K562 (cell line): ENCODE results near the gene HSPA2. TPM values are rescaled to one million over a fixed set of nuclear protein-coding genes. Genes with fewer than 3 reads are reported as not detected.

Source experiments
- ATAC-seq: fragments of 200-7000 bp; cut with Tn5 transposase; 3 replicates; pipeline ENCODE4 v1.9.1; 2020; ENCODE audit warnings: moderate library complexity
- BruUV-seq: library from RNA; stranded (reverse); fragments of 400-500 nt; replicated peaks from 2 replicates; lab custom pipeline; 2021; lab: Mats Ljungman, UMichigan
- CTCF ChIA-PET: fragments of 300-600 bp; formaldehyde crosslinking; extraction: SDS; loops from one replicate; lab custom pipeline; 2021; ENCODE audit warnings: low intra/inter-chr PET ratio; lab: Yijun Ruan, JAX
- POLR2A ChIA-PET: fragments of 300-600, 350-650 bp; sonication (Branson Sonifier 250); formaldehyde crosslinking; extraction: SDS; loops from one replicate; lab custom pipeline; 2021; ENCODE audit warnings: antibody characterized with exemption, inconsistent platforms; lab: Yijun Ruan, JAX
- DNase-seq, 4 experiments: peaks; one replicate each; pipeline versions ENCODE4 v3.0.0 to v3.0.0-alpha.2; 2011 to 2018; ENCODE audit warnings: low spot score in 3 of 4, mixed read lengths in 3 of 4; ENCODE audit errors: extremely low read depth in 1 of 4
- FAIRE-seq: peaks from 2 replicates; lab custom pipeline; 2011; peaks lifted over from hg19 to GRCh38; lab: Jason Lieb, UNC
- H2AFZ ChIP-seq: 2 replicates; pipeline ENCODE4 v1.6.0; 2011; ENCODE audit warnings: low read depth, low read length, control low read depth, inconsistent platforms
- H3K27ac ChIP-seq: fragments of 200-600 bp; 3 replicates; pipeline ENCODE4 v1.8.0; 2011; ENCODE audit warnings: low read depth, mild to moderate bottlenecking, control low read depth, inconsistent platforms, low read length, moderate library complexity, mixed read lengths; ENCODE audit errors: extremely low read depth
- H3K27me3 ChIP-seq, 2 experiments: fragments of 300-600 bp in 1 of 2; 2 replicates in 1 of 2; 3 replicates in 1 of 2; pipeline versions ENCODE4 v1.6.0 to v1.8.0; 2011; ENCODE audit warnings: inconsistent platforms in 2 of 2, low read length in 2 of 2, mild to moderate bottlenecking in 1 of 2, mixed read lengths in 1 of 2, moderate library complexity in 1 of 2; ENCODE audit not compliant: control insufficient read depth in 2 of 2, insufficient read depth in 2 of 2
- H3K36me3 ChIP-seq: fragments of 300-600 bp; 3 replicates; pipeline ENCODE4 v1.8.0; 2011; ENCODE audit warnings: mild to moderate bottlenecking, low read length, inconsistent platforms; ENCODE audit not compliant: control insufficient read depth, insufficient read depth
- H3K4me1 ChIP-seq, 2 experiments: fragments of 200-600 bp in 1 of 2; replicated peaks in 1 of 2; 2 replicates in 1 of 2; 3 replicates in 1 of 2; pipeline versions ENCODE4 v1.5.1 to v1.8.0; 2011; ENCODE audit warnings: inconsistent platforms in 2 of 2, low read length in 2 of 2, mild to moderate bottlenecking in 1 of 2, mixed read lengths in 1 of 2, moderate library complexity in 1 of 2; ENCODE audit not compliant: control insufficient read depth in 2 of 2, insufficient read depth in 2 of 2
- H3K4me2 ChIP-seq: 2 replicates; pipeline ENCODE4 v1.6.1; 2011; ENCODE audit warnings: low read length, control low read depth, inconsistent platforms, mixed read lengths; ENCODE audit not compliant: insufficient read depth
- H3K4me3 ChIP-seq: fragments of 200-600 bp; sonication (generic), shearing (Covaris generic); 2 replicates; pipeline ENCODE4 v1.5.1; 2016; ENCODE audit warnings: control low read depth, inconsistent platforms
- H3K79me2 ChIP-seq: fragments of 200-600 bp; 3 replicates; pipeline ENCODE4 v1.8.0; 2011; ENCODE audit warnings: low read length, inconsistent platforms; ENCODE audit not compliant: control insufficient read depth, insufficient read depth
- H3K9ac ChIP-seq, 2 experiments: 2 replicates each; pipeline versions ENCODE4 v1.6.0 to v1.6.1; 2011; ENCODE audit warnings: low read depth in 2 of 2, low read length in 2 of 2, control low read depth in 1 of 2, inconsistent platforms in 1 of 2, mild to moderate bottlenecking in 1 of 2, mixed read lengths in 1 of 2; ENCODE audit not compliant: insufficient read depth in 1 of 2
- H3K9me1 ChIP-seq: one replicate; pipeline ENCODE4 v1.6.0; 2011; ENCODE audit warnings: inconsistent platforms, mild to moderate bottlenecking, low read length, moderate library complexity; ENCODE audit not compliant: control insufficient read depth, insufficient read depth
- H3K9me3 ChIP-seq: replicated peaks from 2 replicates; pipeline ENCODE4 v1.5.1; 2011; ENCODE audit warnings: low read depth, low read length, inconsistent platforms; ENCODE audit not compliant: control insufficient read depth, insufficient read depth
- H4K20me1 ChIP-seq: replicated peaks from 2 replicates; pipeline ENCODE4 v1.6.1; 2011; ENCODE audit warnings: low read length, inconsistent platforms, mixed read lengths; ENCODE audit not compliant: control insufficient read depth, insufficient read depth
- GATA2 ChIP-seq: sonication (generic); formaldehyde crosslinking; IDR thresholded peaks from 2 replicates; pipeline ENCODE4 v1.4.0; 2020; ENCODE audit warnings: mild to moderate bottlenecking, missing genetic modification reagents
- HDAC3 ChIP-seq: fragments of 450-650 bp; IDR thresholded peaks from 2 replicates; pipeline ENCODE4 v1.6.1; 2018; ENCODE audit warnings: borderline replicate concordance, mild to moderate bottlenecking, moderate library complexity; ENCODE audit not compliant: partially characterized antibody
- NR0B1 ChIP-seq: fragments of 450-650 bp; IDR thresholded peaks from one replicate; pipeline ENCODE4 v1.6.1; 2018; ENCODE audit warnings: mild to moderate bottlenecking, moderate library complexity; ENCODE audit not compliant: partially characterized antibody
- SAP30 ChIP-seq: fragments of 200-600 bp; sonication (generic); IDR thresholded peaks from 2 replicates; pipeline ENCODE4 v1.6.1; 2012; ENCODE audit warnings: borderline replicate concordance, low read depth, mild to moderate bottlenecking, moderate library complexity, low read length, control low read depth, inconsistent platforms; ENCODE audit not compliant: insufficient read depth, poor library complexity, severe bottlenecking
- TCF3 ChIP-seq: sonication (generic); formaldehyde crosslinking; IDR thresholded peaks from 2 replicates; pipeline ENCODE4 v1.4.0; 2020; ENCODE audit warnings: mild to moderate bottlenecking, missing genetic modification reagents
- ZBTB5 ChIP-seq: fragments of 450-650 bp; IDR thresholded peaks from 2 replicates; pipeline ENCODE4 v1.6.1; 2017; ENCODE audit warnings: antibody characterized with exemption
- ZMIZ1 ChIP-seq, 2 experiments: fragments of 150-350 bp in 1 of 2; IDR thresholded peaks; 2 replicates each; pipeline ENCODE4 v1.6.1; 2012 to 2016; ENCODE audit warnings: low read depth in 2 of 2, low read length in 2 of 2, mild to moderate bottlenecking in 1 of 2, moderate library complexity in 1 of 2
- ZNF124 ChIP-seq: sonication (generic); formaldehyde crosslinking; IDR thresholded peaks from 2 replicates; pipeline ENCODE4 v1.8.1; 2022; ENCODE audit warnings: missing genetic modification reagents
- ZNF232 ChIP-seq: sonication (generic); formaldehyde crosslinking; IDR thresholded peaks from 2 replicates; pipeline ENCODE4 v1.8.0; 2022; ENCODE audit warnings: mild to moderate bottlenecking, missing genetic modification reagents
- WGBS: fragments of 100-300 bp; shearing (Covaris generic); methylation state at CpG from one replicate; pipeline ENCODE4 v1.1.6; 2016; ENCODE audit warnings: low coverage, mixed read lengths; ENCODE audit not compliant: insufficient coverage; ENCODE audit errors: missing lambda C conversion rate; 5-methylcytosine and 5-hydroxymethylcytosine counted together
- in situ Hi-C: fragments of 300-500 bp; cut with MboI; formaldehyde crosslinking; loops from 4 replicates; pipeline ENCODE4 v1.15.0; 2018; ENCODE audit warnings: inconsistent platforms, mixed read lengths
- intact Hi-C: fragments of 100-400 bp; cut with micrococcal nuclease; formaldehyde crosslinking; loops from 2 replicates; pipeline ENCODE4 v1.14.2; 2022
- polyA plus RNA-seq, 8 experiments: library from polyadenylated mRNA; depleted of rRNA in 4 of 8; stranded (reverse) in 5 of 8; unstranded in 3 of 8; fragments of >200 nt; fragmentation: Nextera tagmentation in 2 of 8; fragmentation: Illumina TruSeq in 1 of 8; extraction: Ambion mirVana in 2 of 8; extraction: Trizol in 1 of 8; gene quantifications; 2 replicates each; pipeline versions ENCODE4 v1.2.1 to v1.2.3, GENCODE V29; 2011 to 2014; ENCODE audit warnings: inconsistent platforms in 1 of 8, missing spikeins in 1 of 8
- total RNA-seq, 7 experiments: library from RNA; depleted of rRNA in 6 of 7; stranded (reverse); fragments of >200 nt in 6 of 7; fragmentation: Illumina TruSeq in 2 of 7; extraction: Trizol in 2 of 7; gene quantifications; 2 replicates each; pipeline versions ENCODE4 v1.2.1 to v1.2.3, GENCODE V29; 2011 to 2021; ENCODE audit warnings: low replicate concordance in 1 of 7

Gene HSPA2
- total and polyA plus RNA-seq, 9 of the 15 experiments (the other 6 are each of a cell fraction or from before 2014, with no cell fraction given): not detected

GRCh38 chr14:64581817-64582216 is 41.3 kb downstream of the HSPA2 start:
- no TSS peak for BruUV-seq

GRCh38 chr14:64584190-64584589 is 43.6 kb downstream of the HSPA2 start:
- Histone ChIP-seq H3K9me3 (no peaks in the 10 kb centered on the region), H3K4me1 (no peaks in the 10 kb centered on the region), H3K9me1 (no peaks in the 10 kb centered on the region), H2AFZ (no peak overlapping the region), H4K20me1 (no peaks in the 10 kb centered on the region), H3K9ac (no peak overlapping the region), H3K4me3 (no peak overlapping the region), H3K79me2 (no peaks in the 10 kb centered on the region), H3K27ac (no peak overlapping the region), H3K36me3 (no peaks in the 10 kb centered on the region), H3K4me2 (no peak overlapping the region), H3K27me3 (peaks cover 8 to 9% of the 10 kb centered on the region in 2 experiments; a peak in 4 of 5 replicates)
- intact Hi-C loops: no loop called here
- BruUV-seq: no TSS peak
- 38% methylated on average over 1 of the region's 1 CpG for WGBS
- no peak for ATAC-seq
- in situ Hi-C loops: no loop called here
- POLR2A ChIA-PET: no interaction called here
- no peak for FAIRE-seq
- no peak for DNase-seq
- CTCF ChIA-PET: no interaction called here
- TF ChIP-seq ZBTB5: no peak
- TF ChIP-seq TCF3 (CRISPR knock-in tag): no peak
- no peak for TF ChIP-seq SAP30
- no peak for TF ChIP-seq ZMIZ1 (IDR thresholded peaks at IDR 0.05; ENCODE audit: low read depth in 2 of 2, low read length in 2 of 2)
- TF ChIP-seq ZNF124 (CRISPR knock-in tag): no peak
- no peak for TF ChIP-seq HDAC3
- TF ChIP-seq ZNF232: no peak
- no peak for TF ChIP-seq NR0B1

More at GRCh38 chr14:64581817-64582216, 41.3 kb downstream of the HSPA2 start:
- Histone ChIP-seq H3K4me1 (no peaks in the 10 kb centered on the region), H3K36me3 (no peaks in the 10 kb centered on the region), H4K20me1 (no peaks in the 10 kb centered on the region), H3K79me2 (no peaks in the 10 kb centered on the region), H3K4me2 (no peak overlapping the region), H3K9me1 (no peaks in the 10 kb centered on the region), H3K4me3 (no peak overlapping the region), H3K27me3 (peaks cover 3 to 6% of the 10 kb centered on the region in 2 experiments; a peak in 3 of 5 replicates), H3K9ac (no peak overlapping the region), H2AFZ (no peak overlapping the region), H3K9me3 (no peaks in the 10 kb centered on the region), H3K27ac (no peak overlapping the region)
- in situ Hi-C loops (no loop called here), intact Hi-C loops (no loop called here)
- TF ChIP-seq GATA2 (CRISPR knock-in tag): no peak
- no peak for ATAC-seq
- no peak for DNase-seq
- WGBS: 0% methylated on average over 5 of the region's 5 CpGs
- FAIRE-seq: no peak
- ChIA-PET CTCF (no interaction called here), POLR2A (no interaction called here)
